Natural killer cell (primary cell): ENCODE data around the gene DGCR8. TPM values are rescaled to one million over a fixed set of nuclear protein-coding genes. Genes with fewer than 3 reads are reported as not detected.

ENCODE experiments used
- ATAC-seq, 3 donors: fragments of 150-1000 bp in 2 of 3; fragments of 200-7000 bp in 1 of 3; cut with Tn5 transposase; 1 replicate in 1 of 3; 2 replicates in 2 of 3; pipeline ENCODE4 v1.10.0; 2021; ENCODE audit warnings: mild to moderate bottlenecking in 2 of 3, moderate library complexity in 2 of 3
- DNase-seq, 2 donors: peaks; one replicate each; pipeline versions ENCODE4 v3.0.0 to v3.0.0-alpha.2; 2013 to 2021; ENCODE audit warnings: mixed read lengths in 1 of 2
- H3K27ac ChIP-seq: one replicate; pipeline ENCODE4 v1.5.1; 2013; ENCODE audit warnings: mild to moderate bottlenecking, low read length
- H3K27me3 ChIP-seq: one replicate; pipeline ENCODE4 v1.6.1; 2013; ENCODE audit warnings: low read length; ENCODE audit not compliant: control insufficient read depth, insufficient read depth
- H3K36me3 ChIP-seq: one replicate; pipeline ENCODE4 v1.6.1; 2013; ENCODE audit warnings: low read length; ENCODE audit not compliant: control insufficient read depth, insufficient read depth
- H3K4me1 ChIP-seq: one replicate; pipeline ENCODE4 v1.6.1; 2013; ENCODE audit warnings: low read length; ENCODE audit not compliant: control insufficient read depth, insufficient read depth
- H3K4me3 ChIP-seq: one replicate; pipeline ENCODE4 v1.5.1; 2013; ENCODE audit warnings: low read length
- H3K9me3 ChIP-seq: one replicate; pipeline ENCODE4 v1.6.1; 2013; ENCODE audit warnings: low read length; ENCODE audit not compliant: control insufficient read depth, insufficient read depth
- H3K27ac Mint-ChIP-seq, 2 donors: one replicate each; pipeline ENCODE4 v1.8.0; 2022; ENCODE audit warnings: mild to moderate bottlenecking in 2 of 2, mixed read lengths in 2 of 2, moderate library complexity in 1 of 2
- H3K27me3 Mint-ChIP-seq, 2 donors: one replicate each; pipeline ENCODE4 v1.8.0; 2022; ENCODE audit warnings: low read depth in 2 of 2, mixed read lengths in 2 of 2
- H3K36me3 Mint-ChIP-seq: one replicate; pipeline ENCODE4 v1.8.0; 2022; ENCODE audit warnings: mixed read lengths
- H3K4me1 Mint-ChIP-seq, 2 donors: one replicate each; pipeline ENCODE4 v1.8.0; 2022; ENCODE audit warnings: mixed read lengths in 2 of 2
- H3K4me3 Mint-ChIP-seq: one replicate; pipeline ENCODE4 v1.8.0; 2022; ENCODE audit warnings: mild to moderate bottlenecking, moderate library complexity, mixed read lengths
- H3K9me3 Mint-ChIP-seq, 2 donors: one replicate each; pipeline ENCODE4 v1.8.0; 2022; ENCODE audit warnings: mixed read lengths in 2 of 2
- CTCF ChIP-seq: fragments of 200-600 bp; IDR thresholded peaks from one replicate; pipeline ENCODE4 v1.8.0; 2022; ENCODE audit warnings: antibody characterized with exemption
- WGBS: methylation state at CpG from one replicate; pipeline ENCODE4 v1.1.7; 2013; ENCODE audit warnings: missing lambda C conversion rate; ENCODE audit not compliant: insufficient coverage; 5-methylcytosine and 5-hydroxymethylcytosine counted together
- intact Hi-C: fragments of 100-400 bp; cut with micrococcal nuclease; formaldehyde crosslinking; loops from one replicate; pipeline ENCODE4 v1.14.2; 2022
- total RNA-seq, 4 donors: library from RNA; stranded (reverse); fragments of 120-200 nt in 1 of 4; gene quantifications; one replicate each; pipeline versions ENCODE4 v1.2.3 to v1.2.4, GENCODE V29; 2013 to 2022

DGCR8 gene
- total RNA-seq, 3 donors from 2014 or later (not counting 1 experiment from before 2014, with no cell fraction given), result 45.3 to 64.7 (median 64.0) TPM

GRCh38 chr22:20033045-20033706, 46.9 kb upstream of the DGCR8 start:
- Histone ChIP-seq H3K9me3 (no peaks in the 10 kb centered on the region), H3K4me3 (no peak overlapping the region), H3K4me1 (peaks cover 23% of the 10 kb centered on the region), H3K36me3 (peaks cover 13% of the 10 kb centered on the region), H3K27ac (no peak overlapping the region), H3K27me3 (no peaks in the 10 kb centered on the region)
- ATAC-seq (no peak), DNase-seq (no peak)
- H3K9me3 Mint-ChIP-seq, result no peaks in the 10 kb centered on the region
- no peaks in the 10 kb centered on the region for H3K36me3 Mint-ChIP-seq
- WGBS, result 98% methylated on average over 14 of the region's 14 CpGs
- peaks cover 41 to 42% of the 10 kb centered on the region in 2 donors for H3K4me1 Mint-ChIP-seq
- H3K27ac Mint-ChIP-seq, result no peak overlapping the region
- no peaks in the 10 kb centered on the region for H3K27me3 Mint-ChIP-seq
- no peak for TF ChIP-seq CTCF
- no peak overlapping the region for H3K4me3 Mint-ChIP-seq
- intact Hi-C loops, result no loop called here

GRCh38 chr22:20034143-20034542, 45.9 kb upstream of the DGCR8 start:
- Mint-ChIP-seq H3K27me3 (no peaks in the 10 kb centered on the region), H3K9me3 (no peaks in the 10 kb centered on the region), H3K27ac (no peak overlapping the region), H3K4me1 (peaks cover 38 to 42% of the 10 kb centered on the region in 2 donors), H3K4me3 (no peak overlapping the region), H3K36me3 (no peaks in the 10 kb centered on the region)
- ATAC-seq (no peak), DNase-seq (no peak)
- intact Hi-C loops, result no loop called here
- no peak overlapping the region for H3K4me3 ChIP-seq
- H3K27me3 ChIP-seq, result no peaks in the 10 kb centered on the region
- no peak for TF ChIP-seq CTCF
- peaks cover 18% of the 10 kb centered on the region for H3K36me3 ChIP-seq
- H3K9me3 ChIP-seq, result no peaks in the 10 kb centered on the region
- no peak overlapping the region for H3K27ac ChIP-seq
- WGBS, result 67% methylated on average over 5 of the region's 5 CpGs
- peaks cover 23% of the 10 kb centered on the region for H3K4me1 ChIP-seq

GRCh38 chr22:20035375-20036083, 44.5 kb upstream of the DGCR8 start:
- H3K4me1 Mint-ChIP-seq, result peaks cover 36 to 42% of the 10 kb centered on the region in 2 donors
- no peaks in the 10 kb centered on the region for H3K36me3 Mint-ChIP-seq
- H3K4me1 ChIP-seq, result peaks cover 23% of the 10 kb centered on the region
- H3K9me3 ChIP-seq, result no peaks in the 10 kb centered on the region
- H3K27me3 ChIP-seq, result no peaks in the 10 kb centered on the region
- WGBS, result 89% methylated on average over 16 of the region's 16 CpGs
- no peak overlapping the region for H3K4me3 Mint-ChIP-seq
- no peaks in the 10 kb centered on the region for H3K27me3 Mint-ChIP-seq
- no peak overlapping the region for H3K27ac ChIP-seq
- no peak overlapping the region for H3K4me3 ChIP-seq
- TF ChIP-seq CTCF, result no peak
- ATAC-seq (no peak), DNase-seq (no peak)
- intact Hi-C loops, result no loop called here
- no peak overlapping the region for H3K27ac Mint-ChIP-seq
- H3K36me3 ChIP-seq, result peaks cover 26% of the 10 kb centered on the region
- no peaks in the 10 kb centered on the region for H3K9me3 Mint-ChIP-seq
